SK-N-MC (cell line): ENCODE measurements around the gene ATF3.

Experiments used
- EZH2 ChIP-seq: fragments of 200-600 bp; sonication (generic); IDR thresholded peaks from one replicate; pipeline ENCODE4 v1.6.1; 2017; ENCODE audit warnings: antibody characterized with exemption
- FOXP2 ChIP-seq: optimal IDR thresholded peaks from 2 replicates; pipeline ENCODE3; 2011; ENCODE audit warnings: mild to moderate bottlenecking, moderate library complexity; ENCODE audit not compliant: insufficient read depth; ENCODE audit errors: extremely low read length, control extremely low read depth
- POLR2AphosphoS5 ChIP-seq: IDR thresholded peaks from 2 replicates; pipeline ENCODE4 v1.6.1; 2012; ENCODE audit warnings: mild to moderate bottlenecking, low read depth, low read length, borderline replicate concordance

- TF ChIP-seq EZH2 (no peak), POLR2AphosphoS5 (no peak), FOXP2 (no peak)
These were observed 22.1 kb upstream of the ATF3 start for GRCh38 chr1:212586206-212587015.
